ENCODE results near the gene C4orf36.
A peak's percentile ranks its signal among the peaks of the same experiment; 100 is the strongest.
"Not testable (repeated sequence)": the region's sequence is repeated elsewhere in the genome, so short reads cannot be mapped to it uniquely, and the experiment has no call there.

The C4orf36 gene

DNA sequence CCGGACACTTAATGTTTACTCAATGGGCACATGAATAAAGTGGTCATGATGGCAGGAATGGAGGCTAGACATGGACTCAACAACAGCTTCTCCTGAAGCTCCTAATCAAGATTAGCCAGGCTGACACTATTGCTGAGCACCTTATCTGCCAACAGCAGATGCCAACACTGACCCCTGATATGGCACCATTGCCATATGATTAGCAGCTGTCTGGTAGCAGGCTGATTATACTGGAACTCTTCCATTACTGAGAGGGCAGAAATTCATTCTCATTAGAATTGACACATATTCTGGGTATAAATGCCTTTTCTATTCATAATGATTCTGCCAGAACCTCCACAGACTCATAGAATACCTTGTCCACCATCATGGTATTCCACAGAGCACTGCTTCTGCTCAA lies 24.2 kb upstream of the C4orf36 start:
- DNase-seq, result no peak

DNA sequence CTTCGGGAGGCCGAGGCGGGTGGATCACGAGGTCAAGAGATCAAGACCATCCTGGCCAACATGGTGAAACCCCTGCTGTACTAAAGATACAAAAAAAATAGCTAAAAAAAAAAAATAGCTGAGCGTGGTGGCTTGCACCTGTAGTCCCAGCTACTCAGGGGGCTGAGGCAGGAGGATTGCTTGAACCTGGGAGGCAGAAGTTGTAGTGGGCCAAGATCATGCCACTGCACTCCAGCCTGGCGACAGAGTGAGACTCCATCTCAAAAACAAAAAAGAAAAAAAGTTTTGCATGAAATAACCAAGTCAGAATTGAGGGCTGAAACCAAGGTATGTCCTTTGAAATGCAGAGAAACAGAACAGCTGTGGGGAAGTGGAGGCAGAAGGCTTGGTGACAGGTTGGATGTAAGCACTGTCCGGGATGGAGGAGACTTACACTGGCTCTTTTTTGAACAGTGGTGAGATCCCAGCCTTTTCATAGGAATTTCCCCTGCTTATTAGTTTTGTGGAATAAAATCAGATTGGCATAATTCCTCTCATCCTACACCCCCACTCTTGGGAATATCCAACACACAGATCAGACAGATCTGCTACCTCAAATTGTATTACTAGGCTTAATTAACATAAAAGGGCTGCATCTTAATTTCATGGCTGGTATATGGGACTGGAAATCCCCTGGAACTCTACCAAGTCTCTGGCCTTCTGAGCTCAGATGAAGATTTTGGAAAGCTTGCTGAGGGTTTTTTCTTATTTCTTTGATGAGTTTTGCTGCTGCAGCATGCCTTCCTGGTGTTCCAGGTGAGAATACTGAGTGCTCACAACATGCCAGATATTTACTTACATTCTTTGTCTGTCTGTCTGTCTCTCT lies 18.8 kb upstream of the C4orf36 start:
- DNase-seq, result no peak

DNA sequence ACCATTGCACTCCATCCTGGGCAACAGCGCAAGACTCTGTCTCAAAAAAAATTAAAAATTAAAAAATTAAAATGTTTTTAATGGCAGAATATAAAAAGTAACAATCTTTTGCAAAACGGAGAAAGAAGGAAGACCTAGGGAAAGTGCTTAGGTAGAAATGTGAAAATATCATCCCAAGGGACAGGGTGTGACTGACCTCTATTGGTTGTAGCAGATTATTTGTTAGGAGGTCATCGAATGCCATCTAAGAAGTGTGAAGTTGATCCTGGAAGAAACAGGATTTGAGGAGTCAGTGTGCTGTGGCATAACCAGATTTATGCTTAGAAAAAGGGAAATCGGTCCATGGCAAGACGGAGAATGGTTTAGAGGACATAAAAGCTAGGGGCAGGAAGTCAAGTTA lies 18.1 kb upstream of the C4orf36 start:
- DNase-seq, result no peak

DNA sequence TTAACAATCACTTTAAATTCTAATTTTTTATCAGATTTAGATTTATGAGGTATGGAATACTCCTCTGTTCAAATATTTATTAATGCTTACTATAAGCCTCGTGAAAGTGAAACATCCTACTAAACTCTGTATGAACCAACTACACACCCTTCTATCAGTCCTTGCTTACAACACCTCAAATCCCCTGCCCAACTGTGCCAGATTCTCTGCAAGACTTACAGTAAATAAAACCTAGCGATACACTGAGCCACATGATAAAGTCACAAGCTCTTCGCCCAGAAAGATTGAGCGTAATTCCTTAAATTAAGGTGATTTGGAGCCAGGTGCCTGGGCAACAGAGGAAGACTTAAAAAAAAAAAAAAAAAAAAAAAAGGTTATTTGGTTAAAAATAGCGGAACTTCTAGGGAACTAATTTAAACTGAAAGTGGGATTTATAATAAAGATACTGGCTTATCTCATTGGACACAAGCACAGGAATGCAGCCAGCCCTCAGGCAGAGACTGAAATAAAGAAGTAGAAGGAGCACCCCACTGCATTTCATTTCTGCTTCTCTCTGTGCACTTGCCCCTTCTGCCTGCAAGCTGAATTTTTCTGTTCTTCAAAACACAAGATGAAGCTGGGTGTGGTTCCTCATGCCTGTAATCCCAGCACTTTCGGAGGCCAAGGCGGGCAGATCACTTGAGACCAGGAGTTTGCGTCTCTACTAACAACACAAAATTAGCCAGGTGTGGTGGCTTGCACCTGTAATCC lies 17.5 kb upstream of the C4orf36 start:
- DNase-seq, result no peak

DNA sequence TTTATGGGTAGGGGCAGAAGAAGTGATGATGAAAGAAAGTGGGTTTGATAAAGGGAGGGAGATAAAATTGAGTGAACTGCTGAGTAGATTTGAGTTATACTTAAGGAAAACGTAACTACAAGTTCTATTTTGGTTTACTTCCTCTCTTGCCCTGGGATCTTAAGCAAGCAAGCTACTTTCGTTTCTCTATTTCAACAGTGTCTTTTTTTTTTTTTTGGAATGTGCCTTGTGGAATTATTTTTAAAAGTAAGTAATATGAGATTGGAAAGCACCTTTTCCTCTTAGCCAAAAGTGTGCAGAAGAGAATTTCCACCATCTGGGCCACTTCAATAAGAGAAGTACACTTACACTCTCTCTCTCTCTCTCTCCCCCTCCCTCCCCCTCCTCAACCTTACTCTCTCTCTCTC lies 16.0 kb upstream of the C4orf36 start:
- peak; percentile 64 to 71 for DNase-seq

DNA sequence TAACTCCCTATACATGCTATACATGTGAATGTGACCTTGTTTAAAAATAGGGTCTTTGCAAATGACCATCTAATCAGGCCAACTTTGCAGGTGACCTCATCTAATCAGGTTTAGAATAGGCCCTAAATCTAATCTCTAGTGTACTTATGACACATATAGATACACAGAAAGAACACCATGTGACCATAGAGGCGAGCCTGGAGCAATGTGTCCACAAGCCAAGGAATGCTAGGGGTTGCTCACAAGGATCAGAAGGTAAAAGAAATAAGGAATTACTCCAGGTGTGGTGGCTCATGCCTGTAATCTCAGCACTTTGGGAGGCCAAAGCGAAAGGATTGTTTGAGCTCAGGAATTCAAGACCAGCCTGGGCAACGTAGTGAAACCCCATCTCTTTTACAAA lies 9.6 kb upstream of the C4orf36 start:
- no peak for DNase-seq

DNA sequence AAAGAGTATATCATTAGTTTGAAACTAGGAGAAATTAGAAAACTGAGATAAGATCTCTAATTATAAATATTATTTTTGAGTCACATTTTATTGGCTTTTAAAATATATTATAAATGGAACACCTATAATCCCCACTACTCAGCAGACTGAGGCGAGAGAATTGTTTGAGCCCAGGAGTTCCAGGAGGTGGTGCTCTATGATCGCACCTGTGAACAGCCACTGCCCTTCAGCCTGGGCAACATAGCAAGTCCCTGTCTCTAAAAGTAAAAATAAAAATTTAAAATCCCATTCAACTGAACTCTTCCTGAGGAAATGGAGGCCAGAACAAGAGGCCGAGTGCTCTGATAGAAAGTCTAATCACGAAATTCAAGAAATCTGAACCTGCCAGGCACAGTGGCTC lies 6.3 kb upstream of the C4orf36 start:
- peak in 1 of 2 experiments; percentile 2 for DNase-seq

DNA sequence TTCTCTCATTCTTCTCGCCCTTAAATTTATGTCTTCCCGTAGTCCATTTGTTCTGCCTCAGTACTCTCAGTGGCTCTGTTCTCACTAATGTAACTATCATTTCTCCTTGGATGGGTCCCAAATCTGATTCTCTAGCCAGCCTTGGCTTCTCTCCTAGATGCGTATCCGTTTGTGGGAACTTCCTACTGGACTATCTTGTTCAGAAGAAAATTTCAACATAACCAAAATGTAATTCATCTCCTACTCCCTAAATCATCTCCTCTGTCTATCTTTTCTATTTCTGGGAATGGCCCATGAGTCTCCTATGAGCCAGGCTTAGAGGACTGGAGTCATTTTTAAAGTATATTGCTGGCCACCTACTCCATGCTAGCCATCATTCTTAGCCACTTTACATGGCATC lies 4.4 kb upstream of the C4orf36 start:
- DNase-seq, result no peak

DNA sequence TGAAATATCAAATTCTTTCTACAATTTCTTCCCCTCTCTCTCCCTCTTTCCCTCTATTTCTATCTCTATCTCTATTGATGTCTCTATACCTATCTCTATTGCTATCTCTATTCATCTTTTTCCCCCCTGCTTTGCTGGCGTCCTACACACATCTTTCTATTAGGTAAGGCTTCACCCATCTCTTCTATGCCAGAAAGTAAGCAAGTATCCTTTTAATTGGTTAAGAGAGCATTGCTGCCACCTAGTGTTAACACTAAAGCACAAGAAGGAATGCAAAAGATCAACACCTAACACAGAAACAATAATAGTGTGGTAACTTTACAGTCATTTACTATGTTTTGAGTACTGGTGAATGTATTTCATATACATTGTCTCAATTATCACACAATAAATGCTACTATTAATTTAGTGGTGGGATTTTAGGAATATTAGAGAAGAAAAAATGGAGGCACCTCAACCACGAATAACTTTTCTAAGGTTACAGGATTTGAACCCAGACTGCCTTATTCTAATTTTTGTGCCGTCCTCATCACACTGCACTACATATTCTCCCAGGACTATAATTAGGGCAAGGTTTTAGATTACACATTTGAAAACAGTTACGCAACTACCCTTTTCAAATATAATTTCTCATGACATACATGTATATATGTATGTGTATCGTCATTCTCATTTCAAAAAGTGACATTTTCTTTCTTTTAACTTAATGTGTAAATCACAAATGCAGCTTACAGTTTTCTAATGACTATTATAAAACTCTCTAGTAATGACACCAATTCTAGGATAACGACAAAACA lies 3.7 kb upstream of the C4orf36 start:
- peak; percentile 71 to 78 for DNase-seq

DNA sequence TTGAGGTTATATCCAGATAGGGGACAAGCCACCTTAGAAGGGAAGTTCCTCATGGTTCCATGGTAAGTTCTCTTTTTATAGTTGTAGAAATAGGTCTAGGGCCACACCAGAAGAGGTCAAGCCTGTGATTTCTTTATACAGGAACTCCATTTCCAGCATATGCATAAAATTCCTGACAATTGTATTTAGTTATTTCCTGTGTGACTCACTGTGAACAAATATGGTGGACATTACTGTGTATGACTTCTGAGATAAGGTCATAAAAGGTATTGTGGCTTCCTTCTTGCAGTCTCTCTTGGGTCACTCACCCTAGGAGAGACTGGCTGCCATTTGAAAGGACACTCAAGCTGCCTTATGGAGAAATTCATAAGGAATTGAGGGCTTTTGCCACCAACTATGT lies 2.2 kb upstream of the C4orf36 start:
- no peak for DNase-seq

DNA sequence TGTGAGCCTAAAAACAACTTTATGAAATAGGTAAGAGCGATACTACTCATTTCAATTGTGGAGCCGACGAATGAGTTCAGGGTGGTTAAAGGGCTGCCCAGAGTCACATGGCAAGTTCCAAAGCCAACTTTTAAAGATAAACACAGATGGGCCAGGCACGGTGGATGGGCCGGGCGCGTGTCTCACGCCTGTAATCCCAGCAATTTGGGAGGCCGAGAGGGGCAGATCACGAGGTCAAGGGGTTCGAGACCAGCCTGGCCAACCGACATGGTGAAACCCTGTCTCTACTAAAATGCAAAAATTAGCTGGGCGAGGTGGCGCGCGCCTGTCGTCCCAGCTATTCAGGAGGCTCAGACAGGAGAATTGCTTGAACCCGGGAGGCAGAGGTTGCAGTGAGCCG lies 914 bp upstream of the C4orf36 start:
- no peak for DNase-seq

DNA sequence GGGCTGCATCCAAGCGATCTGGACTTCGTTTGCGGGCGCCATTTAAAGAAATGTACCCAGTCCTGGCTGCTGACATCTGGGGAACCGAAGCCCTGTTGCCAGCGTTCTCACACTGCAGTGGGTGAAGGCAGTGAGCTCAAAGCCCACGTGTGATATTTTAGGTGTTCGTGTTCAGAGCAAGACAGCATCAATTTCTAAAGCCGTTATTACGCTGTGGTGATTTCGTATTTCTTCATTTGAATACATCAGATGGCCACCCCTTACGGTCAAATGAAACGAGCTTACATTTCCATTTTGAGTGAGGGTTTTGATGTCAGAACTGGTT lies 376 bp upstream of the C4orf36 start:
- no peak for DNase-seq

DNA sequence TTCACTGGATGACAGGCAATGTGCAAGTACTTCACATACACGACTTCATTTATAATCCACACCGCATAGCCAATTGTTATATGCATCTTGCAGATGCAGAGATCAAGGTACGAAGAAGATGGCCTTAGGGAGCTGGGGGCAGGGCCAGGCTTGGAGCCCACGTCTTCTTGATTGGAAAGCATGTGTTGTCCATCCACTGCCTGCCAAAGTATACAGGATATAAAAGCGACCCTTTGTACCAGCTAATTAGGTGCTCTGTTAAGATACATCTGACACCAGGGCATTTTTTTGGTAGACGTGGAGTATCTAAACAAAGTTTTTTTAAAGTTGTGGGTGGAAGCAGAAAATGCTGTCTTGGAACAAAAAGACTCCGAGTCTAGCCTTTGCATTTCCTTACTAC lies 1.4 kb downstream of the C4orf36 start:
- DNase-seq, result no peak

DNA sequence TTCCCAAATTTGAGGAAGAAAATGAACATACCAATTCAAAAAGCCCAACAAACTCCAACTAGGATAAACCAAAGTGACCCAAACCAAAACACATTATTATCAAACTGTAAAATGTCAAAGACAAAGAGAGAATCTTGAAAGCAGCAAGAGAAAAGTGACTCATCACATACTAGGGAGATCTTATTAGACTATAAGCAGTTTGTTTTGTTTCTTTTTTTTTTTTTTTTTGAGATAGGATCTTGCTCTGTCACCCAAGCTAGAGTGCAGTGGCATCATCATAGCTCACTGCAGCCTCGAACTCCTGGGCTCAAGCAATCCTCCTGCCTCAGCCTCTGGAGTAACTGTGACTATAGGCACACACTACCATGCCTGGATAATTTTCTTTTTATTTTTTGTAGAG lies 12.6 kb downstream of the C4orf36 start:
- DNase-seq, result no peak

DNA sequence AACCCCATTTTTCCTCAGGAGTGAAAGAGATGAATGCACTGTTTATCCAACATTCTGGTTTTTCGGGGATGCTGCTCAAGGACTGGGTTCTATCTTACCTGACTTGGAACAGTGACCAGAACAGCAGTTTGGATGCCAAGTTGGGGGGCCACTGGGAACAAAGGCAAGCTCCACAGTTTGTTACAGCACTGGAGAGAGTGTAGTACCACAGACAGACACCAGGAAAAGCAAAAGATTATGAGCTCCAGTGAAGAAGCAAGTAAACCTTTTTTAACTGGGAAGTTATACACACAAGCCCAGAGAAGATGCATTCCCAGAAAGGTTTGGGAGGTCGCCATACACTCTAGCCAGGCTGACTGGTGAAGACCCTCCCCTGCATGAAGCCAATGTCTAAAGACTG lies 13.6 kb downstream of the C4orf36 start:
- DNase-seq, result no peak

DNA sequence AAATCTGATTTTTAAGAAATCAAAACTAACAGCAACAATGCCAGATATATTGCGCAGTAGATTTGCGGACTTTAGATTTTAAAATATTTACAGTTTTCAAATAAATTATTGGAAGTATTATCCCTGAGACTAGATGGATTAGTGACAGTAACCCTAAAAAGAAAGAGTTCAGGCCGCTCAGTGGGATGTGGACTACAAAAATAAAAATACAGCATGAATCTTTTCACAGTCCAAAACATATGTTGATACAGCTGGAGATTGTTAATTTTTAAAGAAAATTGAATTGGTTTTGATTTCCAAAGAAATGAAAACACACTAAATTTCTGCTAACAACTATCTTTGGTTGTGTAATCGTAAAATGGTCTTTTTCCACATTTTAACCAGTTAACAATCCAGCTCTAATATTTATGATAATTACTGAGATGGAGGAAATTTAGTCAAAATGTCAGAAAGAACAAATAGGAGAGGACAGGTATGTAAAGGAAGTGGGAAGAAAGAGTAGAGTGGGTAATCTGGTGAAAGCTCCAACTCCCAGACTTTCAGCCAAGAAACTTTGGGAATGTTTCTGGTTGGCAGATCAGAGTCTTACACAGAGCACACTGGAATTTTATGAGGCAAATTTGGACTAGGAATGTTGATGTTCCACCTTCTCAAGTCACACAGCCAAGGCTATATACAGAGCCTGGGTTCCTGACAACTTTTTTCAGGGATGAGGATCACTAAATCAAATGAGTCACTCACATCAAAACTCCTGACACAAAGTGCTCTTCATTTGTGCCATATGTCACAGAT lies 15.1 kb downstream of the C4orf36 start:
- no peak for DNase-seq

DNA sequence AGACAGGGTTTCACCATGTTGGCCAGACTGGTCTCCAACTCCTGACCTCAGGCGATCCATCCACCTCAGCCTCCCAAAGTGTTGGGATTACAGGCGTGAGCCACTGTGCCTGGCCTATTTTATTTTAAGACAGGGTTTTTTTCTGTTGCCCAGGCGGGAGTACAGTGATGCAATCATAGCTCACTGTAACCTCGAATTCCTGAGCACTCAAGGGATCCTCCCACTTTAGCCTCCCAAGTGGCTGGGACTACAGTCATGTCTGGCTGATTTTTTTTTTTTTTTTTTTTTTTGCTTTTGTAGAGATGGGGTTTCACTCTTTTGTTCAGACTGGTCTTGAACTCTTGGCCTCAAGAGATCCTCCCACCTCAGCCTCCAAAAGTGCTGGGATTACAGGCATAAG lies 16.8 kb downstream of the C4orf36 start:
- not testable (repeated sequence) for DNase-seq

DNA sequence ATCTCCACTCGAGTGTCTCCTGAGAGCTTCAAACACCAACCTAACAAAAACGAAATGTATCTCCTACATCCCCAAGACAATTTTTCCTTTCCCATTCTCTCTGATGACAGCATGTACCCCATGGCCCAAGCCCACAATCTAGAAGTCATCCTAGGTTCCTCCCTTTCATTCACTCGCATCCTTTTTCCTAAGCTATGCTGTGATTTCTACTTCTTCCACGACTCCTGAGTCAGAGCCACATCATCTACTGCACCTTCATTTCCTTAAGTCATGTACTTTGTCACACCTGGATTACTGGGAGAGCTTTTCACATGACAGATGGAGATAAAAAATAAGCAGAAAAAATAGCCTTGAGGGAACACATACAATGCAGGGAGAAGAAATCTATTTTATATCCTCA lies 20.1 kb downstream of the C4orf36 start:
- DNase-seq, result no peak

DNA sequence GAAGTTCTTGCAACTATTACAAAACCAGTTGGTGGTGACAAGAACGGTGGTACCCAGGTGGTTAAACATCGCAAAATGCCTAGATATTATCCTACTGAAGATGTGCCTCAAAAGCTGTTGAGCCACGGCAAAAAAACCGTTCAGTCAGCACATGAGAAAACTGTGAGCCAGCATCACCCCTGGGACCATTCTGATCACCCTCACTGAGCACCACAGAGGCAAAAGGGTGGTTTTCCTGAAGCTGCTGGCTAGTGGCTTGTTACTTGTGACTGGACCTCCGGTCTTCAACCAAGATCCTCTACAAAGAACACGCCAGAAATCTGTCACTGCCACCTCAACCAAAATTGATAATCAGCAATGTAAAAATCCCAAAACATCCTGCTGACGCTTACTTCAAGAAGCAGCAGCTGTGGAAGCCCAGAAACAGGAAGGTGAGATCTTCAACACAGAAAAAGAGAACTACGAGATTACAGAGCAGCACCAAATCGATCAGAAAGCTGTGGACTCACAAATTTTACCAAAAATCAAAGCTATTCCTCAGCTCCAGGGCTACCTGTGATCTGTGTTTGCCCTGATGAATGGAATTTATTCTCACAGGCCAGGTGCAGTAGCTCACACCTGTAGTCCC lies 21.7 kb downstream of the C4orf36 start:
- DNase-seq, result no peak

DNA sequence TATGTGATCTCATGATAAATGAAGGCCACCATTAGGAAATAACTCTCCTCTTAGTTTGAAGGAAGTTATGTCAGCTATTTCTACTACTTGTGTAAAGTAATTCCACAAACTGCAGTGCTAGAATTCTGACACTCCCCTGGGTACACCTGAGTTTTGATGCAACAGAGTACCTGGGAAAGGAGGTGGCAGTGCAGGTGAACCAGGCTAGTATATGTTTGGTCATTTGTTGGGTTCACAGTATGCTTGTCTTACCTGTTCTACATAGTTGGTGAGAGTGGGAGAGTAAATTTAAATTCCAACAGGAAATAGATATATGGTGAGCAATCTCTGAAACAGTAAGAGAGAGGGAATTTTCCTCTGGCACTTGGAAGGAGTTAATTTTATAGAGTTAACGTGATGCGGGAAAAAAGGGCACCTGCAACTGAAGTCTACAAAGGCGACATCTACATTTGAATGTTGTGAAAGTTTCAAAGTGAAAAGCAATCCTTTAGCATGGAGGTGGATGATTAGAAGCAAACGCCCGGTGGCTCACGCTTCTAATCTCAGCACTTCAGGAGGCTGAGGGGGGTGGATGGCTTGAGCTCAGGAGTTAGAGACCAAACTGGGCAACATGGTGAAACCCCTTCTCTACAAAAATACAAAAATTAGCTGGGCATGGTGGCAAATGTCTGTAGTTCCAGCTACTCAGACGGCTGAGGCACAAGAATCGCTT lies 34.7 kb downstream of the C4orf36 start:
- DNase-seq, result no peak

DNA sequence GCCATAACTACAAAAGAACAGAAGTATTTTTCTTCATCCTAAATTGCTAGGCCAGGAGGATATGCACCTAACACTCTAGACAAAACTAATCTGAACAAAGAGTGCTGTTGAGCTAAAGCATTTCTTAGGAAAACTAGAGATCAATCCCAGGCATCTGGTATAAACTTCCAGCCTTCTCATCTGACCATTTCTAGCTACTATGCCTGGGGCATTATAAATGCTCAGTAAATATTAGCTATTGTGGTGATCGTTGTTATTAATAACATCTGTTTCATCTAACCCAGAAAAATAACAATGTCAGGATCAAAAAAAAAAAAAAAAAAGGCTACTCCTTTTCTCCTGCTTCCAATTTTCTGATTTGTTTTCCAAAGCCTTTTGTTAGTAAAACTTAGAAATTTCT lies 35.3 kb downstream of the C4orf36 start:
- DNase-seq, result no peak

DNA sequence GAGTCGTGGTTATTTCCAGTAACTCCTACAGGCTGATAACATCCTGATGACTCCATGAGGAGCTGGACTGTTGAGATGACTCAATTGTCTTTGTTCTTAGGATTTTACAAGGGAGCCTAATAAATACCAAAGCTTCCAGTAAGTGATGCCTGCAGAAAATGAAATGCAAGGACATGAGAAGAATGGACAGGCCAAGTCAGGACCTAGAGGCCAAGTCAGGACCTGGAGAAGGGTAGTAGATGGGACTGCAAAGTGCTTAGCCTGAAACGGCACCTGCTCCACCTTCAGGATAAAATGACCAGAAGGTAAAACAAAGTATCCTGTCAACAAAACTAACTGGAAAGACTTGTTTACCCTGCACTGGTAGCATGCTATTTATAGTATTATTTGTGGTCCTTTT lies 36.6 kb downstream of the C4orf36 start:
- DNase-seq, result no peak
